BJ (cell line): ENCODE data around the gene GSKIP. TPM values are rescaled to one million over a fixed set of nuclear protein-coding genes. Genes with fewer than 3 reads are reported as not detected.

Experiments used
- CTCF ChIA-PET: fragments of 350-600 bp; formaldehyde crosslinking; extraction: SDS; loops from one replicate; lab custom pipeline; 2021; ENCODE audit warnings: antibody characterized with exemption, inconsistent platforms; lab: Yijun Ruan, JAX
- POLR2A ChIA-PET: fragments of 300-600 bp; sonication (Branson Sonifier 250); formaldehyde crosslinking; extraction: SDS; loops from one replicate; lab custom pipeline; 2021; ENCODE audit warnings: antibody characterized with exemption; lab: Charles Lee
- DNase-seq: peaks from one replicate; pipeline ENCODE4 v3.0.0-alpha.2; 2011; ENCODE audit warnings: low read depth
- H3K27me3 ChIP-seq: 2 replicates; pipeline ENCODE4 v1.6.0; 2011; ENCODE audit warnings: low read length; ENCODE audit not compliant: control insufficient read depth, insufficient read depth
- H3K36me3 ChIP-seq: 2 replicates; pipeline ENCODE4 v1.5.1; 2011; ENCODE audit warnings: low read length; ENCODE audit not compliant: control insufficient read depth, insufficient read depth
- H3K4me3 ChIP-seq: 2 replicates; pipeline ENCODE4 v1.5.1; 2011; ENCODE audit warnings: low read depth, mild to moderate bottlenecking, control low read depth, low read length
- polyA plus RNA-seq: library from polyadenylated mRNA; depleted of rRNA; stranded (reverse); fragments of >200 nt; gene quantifications from 2 replicates; pipeline ENCODE4 v1.2.3, GENCODE V29; 2011
- TF ChIP-seq, protein P1 (sequence below): IDR thresholded peaks from 2 replicates; pipeline ENCODE4 v1.5.1; 2011; ENCODE audit warnings: low read depth, mild to moderate bottlenecking, control low read depth, inconsistent platforms, low read length, moderate library complexity; ENCODE audit not compliant: insufficient read depth

Gene GSKIP
- polyA plus RNA-seq, 1 experiment = 14.7 TPM

- ChIA-PET POLR2A (no interaction called here), CTCF (interaction anchor here (0.7 kb wide), 1 partner anchor 10 kb away, joined by 3 read pairs; no protein-coding TSS in a partner anchor)
- no peak overlapping the region for H3K4me3 ChIP-seq
- TF ChIP-seq, protein P1, sequence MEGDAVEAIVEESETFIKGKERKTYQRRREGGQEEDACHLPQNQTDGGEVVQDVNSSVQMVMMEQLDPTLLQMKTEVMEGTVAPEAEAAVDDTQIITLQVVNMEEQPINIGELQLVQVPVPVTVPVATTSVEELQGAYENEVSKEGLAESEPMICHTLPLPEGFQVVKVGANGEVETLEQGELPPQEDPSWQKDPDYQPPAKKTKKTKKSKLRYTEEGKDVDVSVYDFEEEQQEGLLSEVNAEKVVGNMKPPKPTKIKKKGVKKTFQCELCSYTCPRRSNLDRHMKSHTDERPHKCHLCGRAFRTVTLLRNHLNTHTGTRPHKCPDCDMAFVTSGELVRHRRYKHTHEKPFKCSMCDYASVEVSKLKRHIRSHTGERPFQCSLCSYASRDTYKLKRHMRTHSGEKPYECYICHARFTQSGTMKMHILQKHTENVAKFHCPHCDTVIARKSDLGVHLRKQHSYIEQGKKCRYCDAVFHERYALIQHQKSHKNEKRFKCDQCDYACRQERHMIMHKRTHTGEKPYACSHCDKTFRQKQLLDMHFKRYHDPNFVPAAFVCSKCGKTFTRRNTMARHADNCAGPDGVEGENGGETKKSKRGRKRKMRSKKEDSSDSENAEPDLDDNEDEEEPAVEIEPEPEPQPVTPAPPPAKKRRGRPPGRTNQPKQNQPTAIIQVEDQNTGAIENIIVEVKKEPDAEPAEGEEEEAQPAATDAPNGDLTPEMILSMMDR = no peak
- peaks cover 2% of the 10 kb centered on the region; the same call in 1 of the 2 replicates for H3K27me3 ChIP-seq
- DNase-seq = no peak
- no peaks in the 10 kb centered on the region for H3K36me3 ChIP-seq
Observed at GRCh38 chr14:96394047-96394815, 30.9 kb downstream of the GSKIP start.

GRCh38 chr14:96398432-96398831 lies 35.1 kb downstream of the GSKIP start:
- H3K4me3 ChIP-seq = no peak overlapping the region
- no peaks in the 10 kb centered on the region for H3K36me3 ChIP-seq
- ChIA-PET CTCF (no interaction called here), POLR2A (no interaction called here)
- TF ChIP-seq, protein P1 = no peak
- DNase-seq = no peak
- H3K27me3 ChIP-seq = peaks cover 5% of the 10 kb centered on the region

GRCh38 chr14:96398921-96399320 lies 35.6 kb downstream of the GSKIP start:
- Histone ChIP-seq H3K4me3 (no peak overlapping the region), H3K27me3 (peaks cover 5% of the 10 kb centered on the region), H3K36me3 (no peaks in the 10 kb centered on the region)
- TF ChIP-seq, protein P1 = no peak
- ChIA-PET POLR2A (no interaction called here), CTCF (no interaction called here)
- no peak for DNase-seq

DNA sequence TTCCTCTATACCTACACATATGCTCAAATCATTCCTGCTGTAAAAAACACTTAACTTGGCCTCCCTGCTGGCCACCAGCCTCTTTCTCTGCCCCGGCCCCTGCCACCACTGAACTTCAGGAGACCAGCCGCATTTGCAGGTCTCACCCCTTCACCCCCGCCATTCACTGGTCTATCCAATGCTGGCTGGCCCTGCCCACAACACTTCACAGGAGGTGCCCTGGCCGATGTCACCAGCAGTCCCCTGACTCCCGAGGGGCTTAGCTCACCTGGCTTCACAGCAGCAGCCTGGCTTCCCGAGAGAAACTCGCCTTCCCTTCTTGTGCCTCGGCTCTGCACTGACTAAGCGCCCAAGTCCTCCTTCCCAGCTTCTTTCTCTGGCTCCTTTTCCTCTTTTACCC lies 36.1 kb downstream of the GSKIP start:
- ChIA-PET POLR2A (no interaction called here), CTCF (no interaction called here)
- peaks cover 5% of the 10 kb centered on the region for H3K27me3 ChIP-seq
- H3K4me3 ChIP-seq = no peak overlapping the region
- no peaks in the 10 kb centered on the region for H3K36me3 ChIP-seq
- TF ChIP-seq, protein P1 = no peak
- no peak for DNase-seq

DNA sequence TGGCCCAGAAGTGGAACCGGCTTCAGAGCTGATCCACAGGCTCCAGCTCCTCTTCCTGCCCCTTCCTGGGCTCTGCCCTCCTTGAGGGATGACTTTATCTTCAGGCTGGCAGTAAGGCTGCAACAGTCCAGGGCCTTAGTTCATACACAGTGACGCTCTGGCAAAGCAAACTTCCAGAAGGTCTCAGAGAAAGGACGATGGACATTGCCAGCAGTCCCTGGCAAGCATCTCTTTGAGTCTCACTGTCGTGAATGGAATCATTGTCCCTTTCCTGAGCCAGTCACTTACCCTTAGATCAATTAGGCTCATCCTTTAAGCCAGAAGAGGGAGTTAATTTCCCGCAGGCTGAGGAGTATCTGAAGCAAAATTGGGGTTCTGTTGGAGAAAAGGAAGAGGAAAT lies 37.2 kb downstream of the GSKIP start:
- Histone ChIP-seq H3K36me3 (no peaks in the 10 kb centered on the region), H3K27me3 (peaks cover 5% of the 10 kb centered on the region), H3K4me3 (no peak overlapping the region)
- CTCF ChIA-PET = interaction anchor here (1.2 kb wide), 1 partner anchor 103 kb away, joined by 4 read pairs; no protein-coding TSS in a partner anchor
- POLR2A ChIA-PET = no interaction called here
- TF ChIP-seq, protein P1 = no peak
- no peak for DNase-seq
